CD14-positive monocyte (primary cell): ENCODE results near the gene DNAAF1. TPM values are rescaled to one million over a fixed set of nuclear protein-coding genes. Genes with fewer than 3 reads are reported as not detected.

Source experiments
- DNase-seq, 3 donors: peaks; one replicate each; pipeline ENCODE4 v3.0.0-alpha.2; 2011 to 2022
- H2AFZ ChIP-seq: 2 replicates; pipeline ENCODE4 v1.6.0; 2012; ENCODE audit warnings: mild to moderate bottlenecking, low read depth, low read length, inconsistent platforms; ENCODE audit not compliant: insufficient read depth, poor library complexity, severe bottlenecking
- H3K27ac ChIP-seq, 2 donors: 1 replicate in 1 of 2; 2 replicates in 1 of 2; pipeline ENCODE4 v1.5.1; 2012 to 2013; ENCODE audit warnings: low read length in 2 of 2, control low read depth in 1 of 2, inconsistent platforms in 1 of 2, low read depth in 1 of 2, mild to moderate bottlenecking in 1 of 2
- H3K27me3 ChIP-seq, 2 donors: one replicate each; pipeline versions ENCODE4 v1.6.0 to v1.6.1; 2011 to 2013; ENCODE audit warnings: low read length in 2 of 2; ENCODE audit not compliant: control insufficient read depth in 2 of 2, insufficient read depth in 2 of 2
- H3K36me3 ChIP-seq, 2 donors: replicated peaks in 1 of 2; 1 replicate in 1 of 2; 2 replicates in 1 of 2; pipeline versions ENCODE4 v1.5.1 to v1.6.1; 2012 to 2013; ENCODE audit warnings: low read length in 2 of 2, control low read depth in 1 of 2, inconsistent platforms in 1 of 2, mild to moderate bottlenecking in 1 of 2; ENCODE audit not compliant: insufficient read depth in 2 of 2, control insufficient read depth in 1 of 2
- H3K4me1 ChIP-seq, 2 donors: 1 replicate in 1 of 2; 2 replicates in 1 of 2; pipeline versions ENCODE4 v1.5.1 to v1.6.1; 2012 to 2013; ENCODE audit warnings: low read length in 2 of 2, control low read depth in 1 of 2, inconsistent platforms in 1 of 2, mild to moderate bottlenecking in 1 of 2, moderate library complexity in 1 of 2; ENCODE audit not compliant: insufficient read depth in 2 of 2, control insufficient read depth in 1 of 2
- H3K4me2 ChIP-seq: replicated peaks from 2 replicates; pipeline ENCODE3; 2012; ENCODE audit warnings: low read length, moderate library complexity, mild to moderate bottlenecking; ENCODE audit not compliant: poor library complexity, severe bottlenecking; ENCODE audit errors: extremely low read depth
- H3K4me3 ChIP-seq, 3 experiments: fragments of 200-600 bp in 1 of 3; sonication (generic) in 1 of 3; replicated peaks in 1 of 3; 1 replicate in 2 of 3; 2 replicates in 1 of 3; pipeline ENCODE4 v1.5.1; 2011 to 2013; ENCODE audit warnings: low read length in 3 of 3, mild to moderate bottlenecking in 3 of 3, control low read depth in 2 of 3, low read depth in 2 of 3, inconsistent platforms in 1 of 3, moderate library complexity in 1 of 3
- H3K79me2 ChIP-seq: 2 replicates; pipeline ENCODE4 v1.6.0; 2012; ENCODE audit warnings: mild to moderate bottlenecking, control low read depth, inconsistent platforms, low read length, moderate library complexity; ENCODE audit not compliant: insufficient read depth
- H3K9ac ChIP-seq: 2 replicates; pipeline ENCODE4 v1.6.0; 2017; ENCODE audit warnings: low read length, mild to moderate bottlenecking; ENCODE audit not compliant: insufficient read depth, poor library complexity, severe bottlenecking
- H3K9me3 ChIP-seq, 2 donors: replicated peaks in 1 of 2; 1 replicate in 1 of 2; 2 replicates in 1 of 2; pipeline versions ENCODE4 v1.5.1 to v1.6.1; 2012 to 2013; ENCODE audit warnings: low read length in 2 of 2, control low read depth in 1 of 2; ENCODE audit not compliant: control insufficient read depth in 1 of 2, insufficient read depth in 1 of 2
- H4K20me1 ChIP-seq: 2 replicates; pipeline ENCODE4 v1.6.0; 2012; ENCODE audit warnings: mild to moderate bottlenecking, low read length, control low read depth, moderate library complexity; ENCODE audit not compliant: insufficient read depth
- H3K27ac Mint-ChIP-seq, 7 donors: one replicate each; pipeline ENCODE4 v1.8.0; 2020; ENCODE audit warnings: mild to moderate bottlenecking in 7 of 7, mixed read lengths in 7 of 7, moderate library complexity in 6 of 7, inconsistent platforms in 2 of 7
- H3K27me3 Mint-ChIP-seq, 3 donors: one replicate each; pipeline ENCODE4 v1.8.0; 2021 to 2022; ENCODE audit warnings: low read depth in 3 of 3, mild to moderate bottlenecking in 3 of 3, mixed read lengths in 3 of 3, moderate library complexity in 3 of 3, inconsistent platforms in 1 of 3
- H3K36me3 Mint-ChIP-seq, 2 donors: one replicate each; pipeline ENCODE4 v1.8.0; 2020; ENCODE audit warnings: mixed read lengths in 2 of 2, inconsistent platforms in 1 of 2, mild to moderate bottlenecking in 1 of 2
- H3K4me1 Mint-ChIP-seq: one replicate; pipeline ENCODE4 v1.8.0; 2020; ENCODE audit warnings: mild to moderate bottlenecking, mixed read lengths
- H3K4me3 Mint-ChIP-seq, 2 donors: one replicate each; pipeline ENCODE4 v1.8.0; 2020; ENCODE audit warnings: mild to moderate bottlenecking in 2 of 2, mixed read lengths in 2 of 2, moderate library complexity in 1 of 2
- H3K9me3 Mint-ChIP-seq, 7 donors: one replicate each; pipeline ENCODE4 v1.8.0; 2020 to 2022; ENCODE audit warnings: mixed read lengths in 7 of 7, mild to moderate bottlenecking in 6 of 7, moderate library complexity in 6 of 7, inconsistent platforms in 2 of 7
- CTCF ChIP-seq: fragments of 200-600 bp; IDR thresholded peaks from one replicate; pipeline ENCODE4 v1.8.0; 2022; ENCODE audit warnings: antibody characterized with exemption, mild to moderate bottlenecking
- WGBS: methylation state at CpG from one replicate; pipeline ENCODE4 v1.1.5; 2013; ENCODE audit warnings: missing lambda C conversion rate; ENCODE audit not compliant: insufficient coverage; 5-methylcytosine and 5-hydroxymethylcytosine counted together
- intact Hi-C, 2 donors: fragments of 100-400 bp; cut with micrococcal nuclease; formaldehyde crosslinking; loops; one replicate each; pipeline versions ENCODE4 v1.15.0 to v1.15.1; 2023
- polyA plus RNA-seq, 3 donors: library from polyadenylated mRNA; depleted of rRNA in 1 of 3; unstranded in 2 of 3; stranded (reverse) in 1 of 3; fragments of 300-500 nt in 2 of 3; fragments of >200 nt in 1 of 3; fragmentation: Illumina TruSeq in 2 of 3; gene quantifications; 1 replicate in 2 of 3; 2 replicates in 1 of 3; pipeline ENCODE4 v1.2.3, GENCODE V29; 2012 to 2021

The DNAAF1 gene
- polyA plus RNA-seq, 3 donors, result 0.23 to 14.6 TPM; not detected in 1

- H3K9me3 ChIP-seq, result no peaks in the 10 kb centered on the region
- H3K27ac Mint-ChIP-seq, result no peak overlapping the region
- H3K27me3 Mint-ChIP-seq, result no peaks in the 10 kb centered on the region
- H3K4me3 Mint-ChIP-seq, result no peak overlapping the region
- peaks cover 1% of the 10 kb centered on the region for H4K20me1 ChIP-seq
- H3K27me3 ChIP-seq, result no peaks in the 10 kb centered on the region
- no peak overlapping the region for H3K9ac ChIP-seq
- no peak for TF ChIP-seq CTCF
- WGBS, result 100% methylated on average over 3 of the region's 5 CpGs
- H3K27ac ChIP-seq, result no peak overlapping the region
- no peak for DNase-seq
- no peaks in the 10 kb centered on the region for H3K9me3 Mint-ChIP-seq
- H2AFZ ChIP-seq, result no peak overlapping the region
- H3K79me2 ChIP-seq, result no peaks in the 10 kb centered on the region
- no peaks in the 10 kb centered on the region for H3K4me1 ChIP-seq
- peaks cover 48 to 57% of the 10 kb centered on the region in 2 donors for H3K36me3 Mint-ChIP-seq
- intact Hi-C loops, result loop anchor here (5.0 kb wide), 2 partner anchors 41 to 44 kb away; no protein-coding TSS in a partner anchor
- H3K36me3 ChIP-seq, result peaks cover 17 to 44% of the 10 kb centered on the region in 2 donors
- H3K4me3 ChIP-seq, result no peak overlapping the region
- no peak overlapping the region for H3K4me2 ChIP-seq
- H3K4me1 Mint-ChIP-seq, result peaks cover 2% of the 10 kb centered on the region
Measured at GRCh38 chr16:84131117-84131516, 14.0 kb upstream of the DNAAF1 start.

GRCh38 chr16:84132527-84133285 lies 12.4 kb upstream of the DNAAF1 start:
- H3K4me2 ChIP-seq, result no peak overlapping the region
- H3K4me1 ChIP-seq, result no peaks in the 10 kb centered on the region
- H3K36me3 ChIP-seq, result peaks cover 14 to 37% of the 10 kb centered on the region in 2 donors
- no peak overlapping the region for H3K27ac ChIP-seq
- no peak for TF ChIP-seq CTCF
- H3K9ac ChIP-seq, result no peak overlapping the region
- no peaks in the 10 kb centered on the region for H3K27me3 ChIP-seq
- no peak overlapping the region for H2AFZ ChIP-seq
- H3K79me2 ChIP-seq, result peaks cover 13% of the 10 kb centered on the region
- H3K4me3 ChIP-seq, result no peak overlapping the region
- no peak for DNase-seq
- no peaks in the 10 kb centered on the region for H3K9me3 ChIP-seq
- Mint-ChIP-seq H3K36me3 (peaks cover 47 to 48% of the 10 kb centered on the region in 2 donors), H3K27ac (peak overlapping the region in 1 of 7 donors; percentile 21), H3K4me1 (peaks cover 2% of the 10 kb centered on the region), H3K9me3 (no peaks in the 10 kb centered on the region), H3K4me3 (no peak overlapping the region), H3K27me3 (no peaks in the 10 kb centered on the region)
- intact Hi-C loops, result loop anchor here (5.0 kb wide), 2 partner anchors 40 to 45 kb away; no protein-coding TSS in a partner anchor
- no CpG with 5 or more reads among the region's 7 CpGs for WGBS
- H4K20me1 ChIP-seq, result peaks cover 5% of the 10 kb centered on the region
